Endothelial cell (in vitro differentiated cells): ENCODE results near the gene GNPTG. TPM values are rescaled to one million over a fixed set of nuclear protein-coding genes. Genes with fewer than 3 reads are reported as not detected.

Source experiments
- DNase-seq: peaks from one replicate; pipeline ENCODE4 v3.0.0; 2021; ENCODE audit warnings: low spot score
- H3K27ac Mint-ChIP-seq: one replicate; pipeline ENCODE4 v1.8.0; 2021; ENCODE audit warnings: mixed read lengths, inconsistent platforms; ENCODE audit not compliant: unreplicated experiment
- H3K27me3 Mint-ChIP-seq: one replicate; pipeline ENCODE4 v1.8.0; 2021; ENCODE audit warnings: mild to moderate bottlenecking, moderate library complexity, mixed read lengths, inconsistent platforms; ENCODE audit not compliant: unreplicated experiment
- H3K36me3 Mint-ChIP-seq: one replicate; pipeline ENCODE4 v1.8.0; 2021; ENCODE audit warnings: mild to moderate bottlenecking, low read depth, mixed read lengths, inconsistent platforms; ENCODE audit not compliant: unreplicated experiment
- H3K4me1 Mint-ChIP-seq: one replicate; pipeline ENCODE4 v1.8.0; 2021; ENCODE audit warnings: mild to moderate bottlenecking, mixed read lengths, inconsistent platforms; ENCODE audit not compliant: unreplicated experiment
- H3K4me3 Mint-ChIP-seq: one replicate; pipeline ENCODE4 v1.8.0; 2021; ENCODE audit warnings: mild to moderate bottlenecking, mixed read lengths, inconsistent platforms; ENCODE audit not compliant: unreplicated experiment
- H3K9me3 Mint-ChIP-seq: one replicate; pipeline ENCODE4 v1.8.0; 2021; ENCODE audit warnings: mixed read lengths, inconsistent platforms; ENCODE audit not compliant: unreplicated experiment
- CTCF ChIP-seq: fragments of 200-600 bp; sonication (generic); IDR thresholded peaks from one replicate; pipeline ENCODE4 v1.5.0; 2021; ENCODE audit warnings: antibody characterized with exemption; ENCODE audit not compliant: unreplicated experiment
- total RNA-seq: library from RNA; stranded (reverse); fragmentation: NEBNext Ultra II Directional; extraction: Animal tissue kit (Norgen Biotek cat#: 25700); gene quantifications from one replicate; pipeline ENCODE4 v1.2.1, GENCODE V29; 2021; ENCODE audit not compliant: unreplicated experiment

The GNPTG gene
- total RNA-seq, 1 donor from 2014 or later: 47.9 TPM

- peaks cover 2% of the 10 kb centered on the region for H3K36me3 Mint-ChIP-seq
- no peaks in the 10 kb centered on the region for H3K9me3 Mint-ChIP-seq
- peaks cover 6% of the 10 kb centered on the region for H3K4me1 Mint-ChIP-seq
- no peak for TF ChIP-seq CTCF
- H3K4me3 Mint-ChIP-seq: no peak overlapping the region
- H3K27me3 Mint-ChIP-seq: peaks cover 17% of the 10 kb centered on the region
- DNase-seq: no peak
- H3K27ac Mint-ChIP-seq: no peak overlapping the region
These were observed 6.6 kb upstream of the GNPTG start for GRCh38 chr16:1345087-1345486.

DNA sequence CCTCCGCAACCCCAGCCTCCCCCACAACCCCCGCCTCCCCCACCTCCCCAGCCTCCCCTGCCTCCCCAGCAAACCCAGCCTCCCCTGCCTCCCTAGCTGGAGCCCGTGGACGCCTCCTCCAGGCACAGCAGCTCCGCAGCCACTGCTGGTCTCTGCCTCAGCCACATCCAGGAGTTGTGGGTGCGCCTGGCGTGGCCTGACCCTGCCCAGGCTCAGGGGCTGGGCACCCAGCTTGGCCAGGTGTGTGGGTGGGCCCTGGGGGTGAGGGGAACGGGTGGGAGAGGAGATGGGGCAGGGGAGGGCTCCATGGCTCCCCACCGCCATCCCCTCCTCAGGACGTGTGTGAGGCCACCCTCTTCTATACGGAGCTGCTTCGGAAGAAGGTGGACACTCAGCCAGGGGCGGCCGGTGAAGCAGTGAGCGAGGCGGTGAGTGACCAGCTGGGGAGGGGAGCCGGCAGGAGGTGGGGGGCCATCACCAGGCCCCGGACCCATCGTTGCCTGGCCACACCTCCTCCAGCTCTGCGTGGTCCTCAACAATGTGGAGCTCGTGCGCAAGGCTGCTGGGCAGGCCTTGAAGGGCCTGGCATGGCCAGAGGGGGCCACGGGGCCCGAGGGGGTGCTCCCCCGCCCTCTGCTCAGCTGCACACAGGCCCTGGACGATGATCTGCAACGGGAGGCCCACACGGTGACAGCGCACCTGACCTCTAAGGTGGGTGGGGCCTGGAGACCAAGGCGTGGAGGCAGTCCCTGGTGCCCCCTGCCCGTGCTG, 5.9 kb upstream of the GNPTG start:
- H3K27me3 Mint-ChIP-seq: peaks cover 20% of the 10 kb centered on the region
- H3K4me1 Mint-ChIP-seq: peaks cover 14% of the 10 kb centered on the region
- peaks cover 7% of the 10 kb centered on the region for H3K36me3 Mint-ChIP-seq
- H3K27ac Mint-ChIP-seq: no peak overlapping the region
- no peak for DNase-seq
- TF ChIP-seq CTCF: no peak
- no peak overlapping the region for H3K4me3 Mint-ChIP-seq
- H3K9me3 Mint-ChIP-seq: no peaks in the 10 kb centered on the region

DNA sequence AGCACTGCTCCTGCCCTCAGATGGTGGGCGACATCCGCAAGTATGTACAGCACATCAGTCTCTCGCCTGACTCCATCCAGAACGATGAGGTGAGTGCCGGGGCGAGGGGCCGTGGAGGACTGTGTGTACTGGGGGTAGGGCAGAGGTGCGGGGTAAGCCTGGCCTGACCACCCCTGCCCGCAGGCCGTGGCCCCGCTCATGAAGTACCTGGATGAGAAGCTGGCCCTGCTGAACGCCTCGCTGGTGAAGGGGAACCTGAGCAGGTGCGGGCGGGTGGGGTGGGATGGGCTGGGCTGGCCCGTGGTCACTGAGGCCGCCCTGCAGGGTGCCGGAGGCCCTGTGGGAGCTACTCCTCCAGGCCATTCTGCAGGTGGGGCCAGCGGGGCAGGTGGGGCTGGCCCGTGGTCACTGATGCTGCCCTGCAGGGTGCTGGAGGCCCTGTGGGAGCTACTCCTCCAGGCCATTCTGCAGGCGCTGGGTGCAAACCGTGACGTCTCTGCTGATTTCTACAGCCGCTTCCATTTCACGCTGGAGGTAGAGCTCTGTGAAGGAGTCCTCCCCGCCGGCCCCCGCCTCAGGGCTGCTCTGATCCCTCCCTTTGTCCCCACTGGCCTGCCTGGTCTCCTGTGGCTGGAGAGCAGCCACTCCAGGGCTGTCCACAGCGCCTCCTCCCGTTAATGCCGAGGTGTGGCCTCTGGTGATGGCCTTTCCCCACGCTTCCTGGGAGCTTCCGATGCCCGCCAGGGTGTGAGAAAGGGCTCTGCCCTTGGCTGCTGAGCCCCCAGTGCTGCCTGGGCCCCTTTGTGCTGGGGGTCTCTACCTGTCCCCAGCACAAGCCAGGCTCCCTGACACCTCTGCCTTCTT, 5.1 kb upstream of the GNPTG start:
- Mint-ChIP-seq H3K36me3 (peaks cover 7% of the 10 kb centered on the region), H3K27ac (no peak overlapping the region), H3K4me1 (peaks cover 17% of the 10 kb centered on the region), H3K4me3 (no peak overlapping the region), H3K27me3 (peaks cover 24% of the 10 kb centered on the region), H3K9me3 (no peaks in the 10 kb centered on the region)
- DNase-seq: no peak
- no peak for TF ChIP-seq CTCF

GRCh38 chr16:1347286-1347855, 4.4 kb upstream of the GNPTG start:
- Mint-ChIP-seq H3K4me1 (peaks cover 20% of the 10 kb centered on the region), H3K4me3 (no peak overlapping the region), H3K27me3 (peaks cover 27% of the 10 kb centered on the region), H3K36me3 (peaks cover 9% of the 10 kb centered on the region), H3K9me3 (no peaks in the 10 kb centered on the region), H3K27ac (no peak overlapping the region)
- no peak for DNase-seq
- TF ChIP-seq CTCF: no peak

DNA sequence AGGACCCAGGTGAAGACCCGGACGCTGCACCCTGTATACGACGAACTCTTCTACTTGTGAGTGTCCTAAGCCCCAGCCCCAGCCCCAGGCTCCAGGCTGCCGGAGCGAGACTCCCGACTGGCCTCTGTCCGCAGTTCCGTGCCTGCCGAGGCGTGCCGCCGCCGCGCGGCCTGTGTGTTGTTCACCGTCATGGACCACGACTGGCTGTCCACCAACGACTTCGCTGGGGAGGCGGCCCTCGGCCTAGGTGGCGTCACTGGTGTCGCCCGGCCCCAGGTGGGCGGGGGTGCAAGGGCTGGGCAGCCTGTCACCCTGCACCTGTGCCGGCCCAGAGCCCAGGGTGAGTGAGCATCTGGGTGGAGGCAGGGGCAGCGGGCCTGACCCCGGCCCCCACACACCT, 3.8 kb upstream of the GNPTG start:
- H3K4me1 Mint-ChIP-seq: peaks cover 24% of the 10 kb centered on the region
- no peaks in the 10 kb centered on the region for H3K9me3 Mint-ChIP-seq
- H3K27me3 Mint-ChIP-seq: peaks cover 31% of the 10 kb centered on the region
- DNase-seq: no peak
- peaks cover 13% of the 10 kb centered on the region for H3K36me3 Mint-ChIP-seq
- TF ChIP-seq CTCF: no peak
- H3K4me3 Mint-ChIP-seq: no peak overlapping the region
- H3K27ac Mint-ChIP-seq: no peak overlapping the region
